B cell (primary cell): ENCODE results near the gene CNTNAP2.

Experiments used
- CTCF ChIP-seq: fragments of 200-600 bp; IDR thresholded peaks from one replicate; pipeline ENCODE4 v1.8.0; 2022; ENCODE audit warnings: antibody characterized with exemption, mild to moderate bottlenecking
- EZH2 ChIP-seq: IDR thresholded peaks from 2 replicates; pipeline ENCODE4 v1.6.1; 2012; ENCODE audit warnings: borderline replicate concordance, low read depth, mild to moderate bottlenecking, moderate library complexity, low read length; ENCODE audit not compliant: insufficient read depth, poor library complexity, severe bottlenecking

DNA sequence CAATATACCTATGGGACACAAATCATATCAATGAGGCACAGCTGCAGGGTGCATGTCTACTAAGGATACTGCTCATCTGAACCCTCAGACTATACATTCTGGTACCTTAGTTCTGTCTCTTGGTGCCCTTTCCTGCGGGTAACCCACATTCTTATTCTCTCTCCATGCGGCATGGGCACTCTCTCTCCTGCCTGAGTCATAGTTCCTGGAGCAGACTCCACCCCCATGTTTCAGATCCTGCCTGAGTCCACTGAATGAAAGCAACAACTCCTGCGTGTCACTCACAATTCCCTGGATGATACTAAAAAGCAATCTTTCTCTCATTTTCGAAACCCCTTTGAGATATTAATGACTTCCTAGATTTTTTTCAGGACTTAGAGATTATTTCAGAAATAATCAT, 1820.8 kb downstream of the CNTNAP2 start:
- TF ChIP-seq CTCF (no peak), EZH2 (no peak)
